T-helper 1 cell treated with Interleukin-12 subunit alpha and Interleukin-12 subunit beta and Interleukin-4 antibody, amounts not matched to agents 30 ng/mL and 1 ng/mL, for 36 hours (primary cell): ENCODE results near the gene MEIS2. TPM values are rescaled to one million over a fixed set of nuclear protein-coding genes. Genes with fewer than 3 reads are reported as not detected.

Experiments
- intact Hi-C: fragments of 100-400 bp; cut with micrococcal nuclease; formaldehyde crosslinking; loops from one replicate; pipeline ENCODE4 v1.15.1; 2024
- total RNA-seq: library from RNA; stranded (reverse); gene quantifications from 2 replicates; pipeline ENCODE4 v1.2.3, GENCODE V29; 2022

The MEIS2 gene
- total RNA-seq, 1 donor from 2014 or later = not detected

GRCh38 chr15:37079726-37080125 is 20.6 kb downstream of the MEIS2 start:
- intact Hi-C loops = no loop called here

DNA sequence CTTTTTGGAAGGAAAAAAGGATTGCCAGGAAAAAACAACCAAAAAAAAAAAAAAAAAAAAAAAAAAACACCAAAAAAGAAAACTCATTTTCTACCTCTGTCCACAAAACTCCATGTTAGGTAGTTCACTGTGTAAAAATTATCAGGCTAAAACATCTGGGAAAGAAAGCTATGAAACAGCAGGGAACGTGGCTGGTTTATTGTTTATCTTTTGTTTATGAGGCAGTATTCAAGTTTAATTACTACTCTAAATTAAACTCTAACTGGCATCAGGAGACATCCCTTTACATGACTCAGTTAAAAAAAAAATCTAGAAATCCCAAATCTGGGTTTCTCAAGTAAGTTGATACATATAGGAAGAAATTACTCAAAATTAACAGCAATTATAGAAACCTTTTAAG is 21.8 kb downstream of the MEIS2 start:
- intact Hi-C loops = no loop called here

DNA sequence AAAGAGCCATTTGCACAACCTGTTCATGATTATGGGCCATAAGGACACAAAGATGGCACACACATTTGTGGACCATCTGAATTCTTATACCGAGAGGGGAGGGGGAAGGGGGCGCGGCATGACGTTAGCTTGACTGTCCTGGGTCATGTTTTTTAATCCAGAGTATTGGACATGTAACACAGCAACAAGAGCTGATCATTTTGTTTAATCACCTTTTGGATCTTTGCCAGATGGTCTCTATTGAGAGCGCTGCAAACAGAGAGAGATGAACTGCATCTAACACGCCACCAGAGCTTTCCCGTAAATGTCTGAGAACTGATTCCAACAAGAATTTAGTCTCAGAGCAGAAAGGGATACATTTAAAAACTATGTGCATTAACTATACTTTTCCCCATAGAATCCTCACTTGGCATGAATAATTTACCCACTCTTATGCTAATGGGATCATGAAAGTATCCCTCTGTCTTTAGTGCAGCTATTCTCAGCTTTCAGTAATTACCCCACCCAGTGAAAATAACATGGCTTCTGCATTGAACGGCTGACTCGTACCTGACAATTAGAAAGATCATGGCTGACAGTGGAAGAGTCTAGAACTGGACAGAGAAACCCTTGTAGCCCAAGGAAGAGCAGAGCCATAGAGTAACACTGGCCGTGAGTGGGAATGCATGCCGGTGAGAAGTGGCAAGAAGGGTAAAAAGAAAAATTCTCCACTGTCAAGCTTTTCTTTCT is 22.6 kb downstream of the MEIS2 start:
- intact Hi-C loops = no loop called here

DNA sequence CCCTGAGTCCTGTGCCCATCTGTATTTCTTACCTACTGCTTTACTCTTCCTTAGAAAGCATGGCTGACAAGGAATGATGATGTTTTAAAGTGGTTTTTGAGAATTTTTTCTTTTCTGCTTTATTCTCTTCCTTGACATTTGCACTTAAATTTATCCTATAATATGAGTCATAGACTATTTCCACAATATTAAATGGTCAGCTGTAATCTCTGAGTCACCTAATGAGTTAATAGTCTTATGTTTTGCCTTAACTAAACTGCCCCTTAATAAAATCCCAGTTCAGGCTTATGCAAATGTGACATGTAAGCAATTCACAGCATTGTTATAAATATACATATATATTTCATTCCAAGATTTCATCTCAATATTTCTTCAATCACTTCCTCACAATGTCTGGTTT is 23.8 kb downstream of the MEIS2 start:
- intact Hi-C loops = no loop called here

- intact Hi-C loops = no loop called here
These were observed 24.6 kb downstream of the MEIS2 start for GRCh38 chr15:37075777-37076176.

- intact Hi-C loops = no loop called here
These were observed 28.2 kb downstream of the MEIS2 start for GRCh38 chr15:37072181-37072580.

- intact Hi-C loops = no loop called here
These were observed 29.2 kb downstream of the MEIS2 start for GRCh38 chr15:37071134-37071533.

GRCh38 chr15:37070686-37071085 is 29.7 kb downstream of the MEIS2 start:
- intact Hi-C loops = no loop called here

- intact Hi-C loops = no loop called here
These were observed 38.4 kb downstream of the MEIS2 start for GRCh38 chr15:37061996-37062395.

GRCh38 chr15:37059086-37059485 is 41.3 kb downstream of the MEIS2 start:
- intact Hi-C loops = no loop called here

GRCh38 chr15:37058316-37058985 is 41.9 kb downstream of the MEIS2 start:
- intact Hi-C loops = no loop called here

DNA sequence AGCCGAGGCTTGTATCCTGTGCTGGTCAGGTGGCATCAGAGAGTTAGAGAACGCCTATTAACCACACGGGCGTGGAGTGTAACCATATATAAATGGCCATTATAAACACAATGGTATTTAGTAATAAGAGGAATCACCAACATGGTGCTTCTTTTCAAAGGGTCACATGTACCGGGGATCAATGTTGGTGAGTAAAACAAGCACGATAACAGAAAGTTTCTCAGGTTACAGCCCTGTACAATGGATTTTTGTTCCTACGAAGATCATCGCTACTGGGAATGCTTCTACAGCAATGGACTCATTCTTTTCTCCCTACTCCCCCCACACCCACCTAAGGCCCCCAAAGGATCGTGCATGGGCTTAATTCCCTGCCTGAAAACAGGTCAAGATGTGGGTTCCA is 42.5 kb downstream of the MEIS2 start:
- intact Hi-C loops = no loop called here

GRCh38 chr15:37057256-37057655 is 43.1 kb downstream of the MEIS2 start:
- intact Hi-C loops = no loop called here

GRCh38 chr15:37056177-37057121 is 43.9 kb downstream of the MEIS2 start:
- intact Hi-C loops = no loop called here

GRCh38 chr15:37055481-37055880 is 44.9 kb downstream of the MEIS2 start:
- intact Hi-C loops = no loop called here

DNA sequence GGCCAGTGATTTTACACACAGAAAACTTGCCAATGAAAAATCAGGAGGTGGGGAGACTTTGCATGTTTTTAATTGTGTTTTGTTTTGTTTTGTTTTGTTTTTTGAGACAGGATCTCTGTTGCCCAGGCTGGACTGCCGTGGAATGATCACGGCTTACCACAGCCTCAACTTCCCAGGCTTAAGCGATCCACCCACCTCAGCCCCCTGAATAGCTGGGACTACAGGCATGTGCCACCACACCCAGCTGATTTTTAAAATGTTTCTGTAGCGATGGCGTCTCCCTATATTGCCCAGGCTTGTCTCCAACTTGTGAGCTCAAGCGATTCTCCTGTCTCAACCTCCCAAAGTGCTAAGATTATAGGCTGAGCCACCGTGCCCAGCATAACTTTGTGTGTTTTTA is 46.0 kb downstream of the MEIS2 start:
- intact Hi-C loops = no loop called here

DNA sequence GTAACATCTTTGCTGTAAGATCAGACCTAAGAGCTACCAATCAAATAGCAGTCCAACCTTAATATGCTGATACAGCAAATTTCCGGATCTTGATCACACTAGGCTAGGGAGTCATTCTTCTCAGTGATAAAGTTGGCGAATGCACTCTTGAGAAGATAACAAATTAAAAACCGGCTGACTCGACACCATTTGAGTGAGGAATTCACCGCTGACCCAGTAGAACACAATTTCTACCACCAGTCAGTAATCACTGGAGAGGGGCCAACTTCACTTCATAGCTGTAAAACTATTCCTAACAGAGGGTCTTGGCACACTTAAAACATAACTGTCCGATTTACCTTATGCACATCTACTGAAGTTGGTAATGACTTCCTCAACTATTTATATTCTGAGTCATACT is 47.2 kb downstream of the MEIS2 start:
- intact Hi-C loops = no loop called here

- intact Hi-C loops = no loop called here
These were observed 50.0 kb downstream of the MEIS2 start for GRCh38 chr15:37050345-37050744.

- intact Hi-C loops = no loop called here
These were observed 53.3 kb downstream of the MEIS2 start for GRCh38 chr15:37046876-37047614.

DNA sequence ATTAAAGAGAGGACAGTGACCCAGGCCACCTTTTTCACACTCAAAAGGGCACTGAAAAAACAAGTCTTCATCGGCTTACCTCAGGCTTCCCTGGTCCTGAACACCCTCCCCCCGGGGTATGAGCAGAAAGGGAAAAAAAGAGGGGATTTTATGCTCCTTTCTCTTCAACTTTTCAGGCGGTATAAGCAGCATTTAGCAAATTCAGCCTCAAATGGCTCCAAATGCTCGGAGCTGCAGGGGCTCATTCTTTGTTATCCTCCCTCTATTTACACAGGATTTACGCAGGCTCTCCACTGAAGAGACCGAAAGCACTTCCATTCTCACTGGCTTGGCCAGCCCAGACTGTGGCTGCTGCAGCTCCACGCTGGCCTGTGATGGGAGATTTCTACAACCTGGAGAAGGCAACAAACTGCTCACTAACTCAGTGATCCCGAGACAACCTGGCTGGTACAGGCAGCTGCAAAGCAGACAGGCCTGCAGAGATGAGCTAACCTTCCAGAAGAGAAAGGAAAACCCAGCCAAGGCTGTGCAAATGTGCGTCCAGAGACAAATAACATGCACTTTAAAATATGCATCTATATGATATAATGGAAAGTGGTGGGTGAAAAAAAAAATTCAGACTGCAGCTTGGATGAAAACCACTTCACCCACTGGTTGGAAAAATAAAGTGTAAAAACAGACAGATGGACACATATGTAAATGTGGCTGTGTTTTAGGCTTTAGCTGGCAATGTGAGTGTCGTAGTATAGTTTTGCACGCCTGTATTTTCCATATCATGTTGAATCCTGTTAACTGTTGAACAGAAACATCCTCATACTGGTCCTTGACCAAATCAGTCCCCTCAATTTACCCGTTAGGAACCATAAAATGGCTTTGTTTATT is 54.2 kb downstream of the MEIS2 start:
- intact Hi-C loops = no loop called here
